Adrenal gland (tissue), 5 donors: Measurements from ENCODE around the gene ZNF618.

Experiments used
- POLR2A ChIP-seq, 2 donors: fragments of 450-650 bp; IDR thresholded peaks; one replicate each; pipeline ENCODE4 v1.6.1; 2017; ENCODE audit warnings: antibody characterized with exemption in 2 of 2, mild to moderate bottlenecking in 2 of 2, moderate library complexity in 1 of 2
- TF ChIP-seq, protein P1 (sequence below), 6 experiments: fragments of 450-650 bp in 4 of 6; fragments of 200-600 bp in 2 of 6; sonication (generic) in 1 of 6; IDR thresholded peaks; 1 replicate in 5 of 6; 2 replicates in 1 of 6; pipeline versions ENCODE4 v1.5.1 to v1.8.0; 2016 to 2021; ENCODE audit warnings: antibody characterized with exemption in 6 of 6, mild to moderate bottlenecking in 2 of 6, moderate library complexity in 1 of 6
- donor health status: DM: no; HTN: no; CAD: no.

GRCh38 chr9:113926211-113926610 is 50.1 kb downstream of the ZNF618 start:
- TF ChIP-seq, protein P1, sequence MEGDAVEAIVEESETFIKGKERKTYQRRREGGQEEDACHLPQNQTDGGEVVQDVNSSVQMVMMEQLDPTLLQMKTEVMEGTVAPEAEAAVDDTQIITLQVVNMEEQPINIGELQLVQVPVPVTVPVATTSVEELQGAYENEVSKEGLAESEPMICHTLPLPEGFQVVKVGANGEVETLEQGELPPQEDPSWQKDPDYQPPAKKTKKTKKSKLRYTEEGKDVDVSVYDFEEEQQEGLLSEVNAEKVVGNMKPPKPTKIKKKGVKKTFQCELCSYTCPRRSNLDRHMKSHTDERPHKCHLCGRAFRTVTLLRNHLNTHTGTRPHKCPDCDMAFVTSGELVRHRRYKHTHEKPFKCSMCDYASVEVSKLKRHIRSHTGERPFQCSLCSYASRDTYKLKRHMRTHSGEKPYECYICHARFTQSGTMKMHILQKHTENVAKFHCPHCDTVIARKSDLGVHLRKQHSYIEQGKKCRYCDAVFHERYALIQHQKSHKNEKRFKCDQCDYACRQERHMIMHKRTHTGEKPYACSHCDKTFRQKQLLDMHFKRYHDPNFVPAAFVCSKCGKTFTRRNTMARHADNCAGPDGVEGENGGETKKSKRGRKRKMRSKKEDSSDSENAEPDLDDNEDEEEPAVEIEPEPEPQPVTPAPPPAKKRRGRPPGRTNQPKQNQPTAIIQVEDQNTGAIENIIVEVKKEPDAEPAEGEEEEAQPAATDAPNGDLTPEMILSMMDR (IDR thresholded peaks at IDR 0.05) = no peak
- no peak for TF ChIP-seq POLR2A (IDR thresholded peaks at IDR 0.05)
